Peyer's patch (tissue), 4 donors: Measurements from ENCODE around the gene CRACDL. TPM values are rescaled to one million over a fixed set of nuclear protein-coding genes. Genes with fewer than 3 reads are reported as not detected.

Experiments
- DNase-seq, 3 donors: peaks; one replicate each; pipeline ENCODE4 v3.0.0-alpha.2; 2017 to 2019
- H3K27ac ChIP-seq, 4 donors: fragments of 200-600 bp; sonication (generic); one replicate each; pipeline ENCODE4 v1.5.1; 2016 to 2019
- H3K27me3 ChIP-seq, 2 donors: fragments of 200-600 bp; sonication (generic); one replicate each; pipeline ENCODE4 v1.5.1; 2019
- H3K36me3 ChIP-seq, 3 donors: fragments of 200-600 bp; sonication (generic); one replicate each; pipeline ENCODE4 v1.5.1; 2016 to 2019
- H3K4me1 ChIP-seq, 4 donors: fragments of 200-600 bp; sonication (generic); one replicate each; pipeline ENCODE4 v1.5.1; 2016 to 2019
- H3K4me3 ChIP-seq, 4 donors: fragments of 200-600 bp; sonication (generic); 1 replicate in 3 of 4; 2 replicates in 1 of 4; pipeline ENCODE4 v1.5.1; 2016 to 2019; ENCODE audit warnings: mild to moderate bottlenecking in 1 of 4
- H3K9me3 ChIP-seq, 4 donors: fragments of 200-600 bp; sonication (generic); one replicate each; pipeline ENCODE4 v1.5.1; 2016 to 2019; ENCODE audit warnings: mild to moderate bottlenecking in 1 of 4
- CTCF ChIP-seq, 6 experiments: fragments of 450-650 bp in 4 of 6; fragments of 200-600 bp in 2 of 6; sonication (generic) in 1 of 6; IDR thresholded peaks; one replicate each; pipeline ENCODE4 v1.5.1; 2017 to 2019; ENCODE audit warnings: antibody characterized with exemption in 6 of 6, mild to moderate bottlenecking in 3 of 6, moderate library complexity in 1 of 6
- POLR2A ChIP-seq, 2 donors: fragments of 450-650 bp; IDR thresholded peaks; one replicate each; pipeline ENCODE4 v1.5.1; 2017; ENCODE audit warnings: antibody characterized with exemption in 2 of 2, mild to moderate bottlenecking in 2 of 2, moderate library complexity in 2 of 2
- total RNA-seq, 4 donors: library from RNA; depleted of rRNA; stranded (reverse); fragments of >200 nt; gene quantifications; one replicate each; pipeline ENCODE4 v1.1.0, GENCODE V29; 2016

Gene CRACDL
- total RNA-seq, 4 donors from 2014 or later, result 3.3 to 36.5 (median 10.2) TPM

GRCh38 chr2:98872526-98872925, 63.5 kb downstream of the CRACDL start:
- H3K9me3 ChIP-seq, result no peaks in the 10 kb centered on the region
- H3K27me3 ChIP-seq, result no peaks in the 10 kb centered on the region
- peaks cover 0 to under 1% (median 0%) of the 10 kb centered on the region in 4 donors for H3K4me1 ChIP-seq
- H3K36me3 ChIP-seq, result no peaks in the 10 kb centered on the region
- H3K4me3 ChIP-seq, result no peak overlapping the region
- H3K27ac ChIP-seq, result no peak overlapping the region
- TF ChIP-seq CTCF (IDR thresholded peaks at IDR 0.05), result no peak
- no peak for TF ChIP-seq POLR2A (IDR thresholded peaks at IDR 0.05)
- no peak for DNase-seq

DNA sequence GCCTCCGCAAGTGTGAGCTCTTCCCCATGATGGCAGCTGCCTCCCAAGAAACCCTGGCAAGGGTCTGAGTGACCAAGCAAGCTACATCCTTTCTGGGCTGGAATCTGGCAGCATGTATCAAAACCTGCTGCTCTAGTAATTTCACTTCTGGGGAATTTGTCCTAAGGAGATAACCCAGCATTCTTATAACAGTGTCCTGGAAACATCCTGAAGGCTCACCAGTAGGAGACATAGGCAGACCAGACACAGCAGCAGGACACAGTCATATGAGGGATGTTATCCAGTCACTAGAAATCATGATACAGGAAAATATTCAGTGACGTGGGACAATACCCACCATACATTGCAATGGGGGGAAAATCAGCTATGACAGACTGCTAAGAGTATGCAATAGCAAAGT, 64.5 kb downstream of the CRACDL start:
- Histone ChIP-seq H3K27me3 (no peaks in the 10 kb centered on the region), H3K27ac (no peak overlapping the region), H3K36me3 (no peaks in the 10 kb centered on the region), H3K9me3 (no peaks in the 10 kb centered on the region), H3K4me1 (peaks cover 0 to 10% (median 0%) of the 10 kb centered on the region in 4 donors), H3K4me3 (no peak overlapping the region)
- DNase-seq, result no peak
- no peak for TF ChIP-seq CTCF (IDR thresholded peaks at IDR 0.05)
- TF ChIP-seq POLR2A (IDR thresholded peaks at IDR 0.05), result no peak

DNA sequence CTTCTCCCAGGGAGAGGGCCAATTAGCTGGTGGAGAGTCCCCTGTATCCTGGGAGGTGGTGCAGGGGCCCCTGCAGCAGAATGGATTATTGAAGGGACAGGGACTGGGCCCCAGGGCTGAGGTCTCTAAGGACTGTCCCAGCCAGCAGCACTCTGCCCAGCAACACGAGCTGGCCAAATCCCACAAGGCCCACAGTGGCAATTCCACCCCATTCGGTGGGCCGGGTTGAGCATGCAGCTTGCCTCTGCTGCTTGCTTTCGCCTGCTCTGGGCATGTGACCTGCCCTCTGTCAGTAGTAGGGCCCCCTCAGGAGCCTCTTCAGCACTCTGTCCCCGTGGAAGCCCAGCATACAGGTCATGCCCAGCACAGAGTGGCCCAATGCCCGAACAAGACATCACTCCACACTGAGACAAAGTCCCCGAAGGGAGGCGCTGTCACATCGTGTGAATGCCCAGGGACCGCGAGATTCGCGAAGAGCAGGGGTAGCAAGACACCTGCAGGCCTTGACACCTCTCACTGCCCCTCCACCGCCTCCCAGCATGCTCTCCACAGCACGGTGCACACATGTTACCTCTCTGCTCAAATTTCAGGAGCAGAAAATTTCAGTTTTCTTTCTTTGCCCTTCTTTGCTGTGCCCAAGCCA, 65.4 kb downstream of the CRACDL start:
- Histone ChIP-seq H3K4me3 (no peak overlapping the region), H3K27me3 (no peaks in the 10 kb centered on the region), H3K36me3 (no peaks in the 10 kb centered on the region), H3K4me1 (peaks cover 0 to 10% (median 0%) of the 10 kb centered on the region in 4 donors), H3K9me3 (no peaks in the 10 kb centered on the region), H3K27ac (peak overlapping the region in 2 of 4 donors; percentile 85 to 94)
- no peak for DNase-seq
- TF ChIP-seq POLR2A (IDR thresholded peaks at IDR 0.05) (no peak), CTCF (IDR thresholded peaks at IDR 0.05) (no peak)

- TF ChIP-seq CTCF (IDR thresholded peaks at IDR 0.05) (peak in 1 of 6 experiments; percentile 13), POLR2A (IDR thresholded peaks at IDR 0.05) (no peak)
- peak in 2 of 3 donors; percentile 80 to 85 for DNase-seq
- no peaks in the 10 kb centered on the region for H3K9me3 ChIP-seq
- no peaks in the 10 kb centered on the region for H3K27me3 ChIP-seq
- peak overlapping the region in 2 of 4 donors; percentile 45 to 50 for H3K4me3 ChIP-seq
- H3K4me1 ChIP-seq, result peaks cover 0 to 10% (median 0%) of the 10 kb centered on the region in 4 donors
- H3K36me3 ChIP-seq, result no peaks in the 10 kb centered on the region
- peak overlapping the region in 3 of 4 donors; percentile 65 to 94 (median 85) for H3K27ac ChIP-seq
These were observed 66.2 kb downstream of the CRACDL start for GRCh38 chr2:98869870-98870269.

DNA sequence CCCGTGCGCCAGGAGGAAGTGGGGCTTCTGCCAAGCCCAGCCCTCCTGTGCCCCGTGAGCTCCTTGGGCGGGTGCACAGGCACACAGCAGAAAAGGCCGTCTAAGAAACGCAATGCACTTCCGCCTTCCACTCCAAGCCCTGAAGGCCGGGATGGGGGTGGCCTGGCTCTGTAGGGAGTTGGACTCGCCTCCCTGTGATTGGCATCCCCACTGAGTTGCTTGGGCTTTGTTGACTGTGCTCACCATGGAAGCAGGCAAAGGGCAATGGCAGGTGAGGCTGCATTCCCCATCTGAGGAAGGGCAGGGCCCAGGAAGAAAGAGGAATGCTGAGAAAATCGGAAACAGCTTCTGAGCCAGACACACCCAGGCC, 66.8 kb downstream of the CRACDL start:
- Histone ChIP-seq H3K4me3 (peak overlapping the region in 2 of 4 donors; percentile 45 to 50), H3K27me3 (no peaks in the 10 kb centered on the region), H3K27ac (peak overlapping the region in 3 of 4 donors; percentile 65 to 94 (median 85)), H3K9me3 (no peaks in the 10 kb centered on the region), H3K4me1 (peaks cover 0 to 10% (median 0%) of the 10 kb centered on the region in 4 donors), H3K36me3 (no peaks in the 10 kb centered on the region)
- peak in 2 of 3 donors; percentile 87 to 92 for DNase-seq
- TF ChIP-seq POLR2A (IDR thresholded peaks at IDR 0.05), result peak; percentile 27 to 55
- no peak for TF ChIP-seq CTCF (IDR thresholded peaks at IDR 0.05)
